Stimulated activated CD8-positive, alpha-beta memory T cell treated with anti-CD3 and anti-CD28 coated beads, Interleukin-15, amount 100 ng/mL, for 24 hours (primary cell): ENCODE data around the gene RPRD1B.

Source experiments
- DNase-seq: peaks from one replicate; pipeline ENCODE4 v3.0.0-alpha.2; 2020; ENCODE audit warnings: low read depth

Gene RPRD1B

DNA sequence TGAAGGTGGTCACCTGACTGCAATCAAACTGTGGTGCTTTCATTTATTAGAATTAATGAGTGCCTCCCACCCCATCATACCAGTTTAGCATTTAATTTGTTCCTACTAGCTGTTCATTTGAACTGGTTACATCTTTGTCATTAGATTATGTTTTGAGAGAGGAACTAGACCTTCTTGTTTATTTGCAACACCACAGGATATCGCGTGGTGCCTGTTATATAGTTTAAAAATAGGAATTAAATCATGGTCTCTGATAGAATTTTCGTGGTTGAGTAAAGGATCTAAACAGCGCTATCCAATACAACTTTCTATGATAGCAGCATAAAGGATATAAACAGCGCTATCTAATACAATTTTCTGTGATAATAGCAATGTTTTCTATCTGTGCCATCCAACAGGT lies 2.8 kb downstream of the RPRD1B start:
- no peak for DNase-seq

GRCh38 chr20:38040276-38040675 lies 6.7 kb downstream of the RPRD1B start:
- DNase-seq: no peak

- DNase-seq: no peak
These were observed 10.2 kb downstream of the RPRD1B start for GRCh38 chr20:38043512-38044300.

DNA sequence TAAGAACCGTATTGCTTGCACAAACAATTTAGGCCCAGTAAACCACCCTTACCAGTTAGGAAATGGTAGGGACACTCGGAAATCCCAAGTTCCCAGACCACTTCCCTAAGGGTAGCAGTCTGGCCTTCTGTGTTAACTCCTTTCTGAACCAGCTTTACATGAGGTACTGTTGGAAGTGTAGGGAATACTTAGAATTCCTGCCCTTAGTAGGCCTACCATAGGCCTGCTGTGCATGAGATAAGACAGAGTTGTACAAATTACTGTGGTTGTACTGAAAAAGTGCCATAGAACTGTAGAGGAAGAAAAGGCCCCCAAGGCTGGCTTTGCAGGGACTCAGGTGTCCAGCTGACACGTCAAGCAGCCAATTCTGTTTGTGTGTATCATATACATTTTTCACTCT lies 11.1 kb downstream of the RPRD1B start:
- DNase-seq: no peak

GRCh38 chr20:38046572-38046971 lies 13.0 kb downstream of the RPRD1B start:
- no peak for DNase-seq

DNA sequence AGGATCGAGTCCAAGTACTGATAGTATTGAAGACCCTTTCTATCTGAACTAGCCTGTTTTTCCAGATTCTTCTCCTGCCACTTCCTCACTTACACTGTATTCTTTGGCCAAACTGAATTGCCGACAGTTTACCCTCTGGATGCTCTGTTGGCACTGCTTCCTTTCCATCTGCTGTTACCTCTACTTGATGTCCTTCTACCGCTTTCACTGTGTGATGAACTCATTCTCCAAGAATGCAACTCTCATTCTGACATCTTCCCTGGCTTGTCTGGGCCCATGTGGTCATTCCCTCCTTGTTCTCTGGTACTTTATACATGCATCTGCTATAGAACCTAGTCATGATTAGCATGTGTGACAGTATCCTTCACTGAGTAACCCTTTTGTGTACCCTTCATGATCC lies 16.3 kb downstream of the RPRD1B start:
- DNase-seq: no peak

- DNase-seq: no peak
These were observed 17.1 kb downstream of the RPRD1B start for GRCh38 chr20:38050686-38051085.

DNA sequence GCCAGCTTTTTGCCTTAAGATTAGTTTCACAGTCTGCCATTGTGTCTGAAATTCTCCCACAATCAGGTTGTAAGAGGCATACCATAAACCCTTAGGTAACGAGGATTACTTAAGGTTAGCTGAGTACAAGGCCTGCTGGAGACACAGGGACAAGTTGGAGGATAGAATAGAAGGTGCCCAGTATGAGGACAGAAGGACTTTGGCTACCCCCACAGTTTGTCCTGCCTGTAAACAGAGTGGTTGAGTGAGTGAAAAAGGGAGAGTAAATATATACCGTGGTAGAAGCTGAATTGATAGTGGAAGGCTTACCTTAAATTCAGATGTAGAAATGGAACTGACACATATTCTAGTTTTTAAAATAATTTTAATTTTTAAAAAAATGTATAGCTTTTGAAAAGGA lies 19.3 kb downstream of the RPRD1B start:
- DNase-seq: no peak

DNA sequence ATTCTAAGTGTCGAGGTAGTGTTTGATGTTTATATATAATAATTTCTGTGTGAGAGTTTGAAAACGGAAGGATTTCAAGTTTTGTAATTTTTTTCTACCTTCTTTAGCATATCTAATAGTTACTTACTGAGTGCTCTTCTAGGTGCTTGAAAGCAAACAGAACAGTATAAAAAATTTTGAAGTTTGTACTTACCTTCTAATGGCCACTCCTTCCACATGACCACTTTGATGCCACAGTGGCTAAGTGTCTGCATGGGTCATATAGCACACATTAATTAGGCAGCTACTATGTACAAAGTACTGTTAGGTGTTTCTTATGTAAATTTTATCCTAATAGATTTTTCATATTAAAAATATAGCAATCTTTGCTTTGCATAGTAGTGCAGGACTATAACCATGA lies 21.1 kb downstream of the RPRD1B start:
- DNase-seq: no peak

DNA sequence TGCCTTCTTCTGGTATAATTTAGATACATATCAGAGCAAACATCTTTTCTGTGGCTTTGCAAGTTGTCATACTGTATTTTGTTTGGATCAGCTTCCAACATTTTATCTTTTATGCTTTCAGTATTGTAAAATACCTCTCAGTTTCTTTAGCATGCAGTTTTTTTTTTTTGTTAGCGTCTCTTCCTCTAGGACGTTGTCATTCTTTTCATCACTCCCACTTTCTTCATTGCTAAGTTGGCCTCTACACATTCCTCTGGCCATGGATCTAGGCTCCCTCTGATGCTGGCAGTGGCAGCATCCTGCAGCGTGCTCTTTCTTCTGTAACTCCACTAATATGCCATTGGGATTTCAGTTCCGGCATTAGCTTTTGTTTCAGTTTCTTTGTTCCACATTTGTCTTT lies 21.7 kb downstream of the RPRD1B start:
- DNase-seq: no peak

GRCh38 chr20:38055848-38056247 lies 22.3 kb downstream of the RPRD1B start:
- no peak for DNase-seq

GRCh38 chr20:38057351-38057972 lies 23.9 kb downstream of the RPRD1B start:
- DNase-seq: peak; percentile 49

DNA sequence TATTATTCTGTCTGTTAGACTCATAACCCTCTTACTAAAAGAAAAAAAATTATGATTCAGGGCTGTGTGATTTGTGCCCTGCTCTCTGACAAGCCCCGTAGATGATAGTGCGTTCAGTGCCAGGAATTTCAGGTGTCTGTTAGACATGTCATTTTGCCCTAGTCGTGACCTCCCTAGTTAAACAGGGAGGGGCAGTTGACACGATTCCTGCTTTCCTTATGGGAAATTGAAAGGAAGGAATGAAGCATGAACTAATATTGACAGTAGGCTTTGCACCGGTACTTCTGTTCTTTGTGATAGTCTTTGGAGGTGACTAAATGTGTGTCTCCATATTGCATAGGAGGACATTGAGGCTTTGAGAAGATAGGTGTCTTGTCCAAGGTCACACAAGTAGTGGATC lies 26.3 kb downstream of the RPRD1B start:
- no peak for DNase-seq

GRCh38 chr20:38060536-38060935 lies 27.0 kb downstream of the RPRD1B start:
- DNase-seq: no peak

- DNase-seq: no peak
These were observed 27.6 kb downstream of the RPRD1B start for GRCh38 chr20:38061109-38061508.

- DNase-seq: no peak
These were observed 29.3 kb downstream of the RPRD1B start for GRCh38 chr20:38062890-38063289.

- no peak for DNase-seq
These were observed 30.5 kb downstream of the RPRD1B start for GRCh38 chr20:38063911-38064530.

- DNase-seq: no peak
These were observed 32.3 kb downstream of the RPRD1B start for GRCh38 chr20:38065764-38066375.

DNA sequence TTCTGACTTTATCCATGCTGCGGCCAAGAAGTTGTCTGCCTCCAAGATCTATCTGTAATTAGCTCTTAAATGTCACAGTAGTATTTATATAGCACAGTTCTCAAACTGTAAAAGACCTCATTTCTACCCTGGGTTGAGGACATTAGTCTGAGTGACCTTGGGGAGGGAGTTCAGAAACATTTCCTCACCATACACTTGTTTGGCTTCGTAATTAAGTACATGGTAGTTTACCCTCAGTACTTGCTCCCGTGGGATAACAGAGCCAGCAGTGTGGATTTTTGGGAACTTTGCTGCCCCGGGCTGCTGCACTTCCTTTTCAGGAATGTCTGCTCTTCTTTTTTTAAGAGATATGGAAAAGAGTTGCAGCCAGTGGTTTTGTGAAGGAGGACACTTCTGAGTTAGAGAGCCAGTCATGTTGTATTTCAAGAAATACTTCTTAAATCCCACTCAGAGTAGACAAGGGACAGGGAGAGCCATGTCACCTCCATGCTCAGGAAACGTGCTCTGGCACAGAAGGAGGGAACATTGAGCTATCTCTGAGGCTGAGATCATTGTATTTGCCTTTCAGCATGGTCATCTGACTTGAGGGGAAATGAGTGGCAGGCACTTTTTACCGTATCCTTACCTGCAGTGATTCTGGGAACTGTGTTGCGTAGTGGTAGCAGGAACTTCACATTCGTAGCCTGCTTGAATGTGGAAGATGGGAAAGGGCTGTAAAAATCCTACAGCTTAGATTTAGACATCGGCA lies 33.6 kb downstream of the RPRD1B start:
- no peak for DNase-seq

DNA sequence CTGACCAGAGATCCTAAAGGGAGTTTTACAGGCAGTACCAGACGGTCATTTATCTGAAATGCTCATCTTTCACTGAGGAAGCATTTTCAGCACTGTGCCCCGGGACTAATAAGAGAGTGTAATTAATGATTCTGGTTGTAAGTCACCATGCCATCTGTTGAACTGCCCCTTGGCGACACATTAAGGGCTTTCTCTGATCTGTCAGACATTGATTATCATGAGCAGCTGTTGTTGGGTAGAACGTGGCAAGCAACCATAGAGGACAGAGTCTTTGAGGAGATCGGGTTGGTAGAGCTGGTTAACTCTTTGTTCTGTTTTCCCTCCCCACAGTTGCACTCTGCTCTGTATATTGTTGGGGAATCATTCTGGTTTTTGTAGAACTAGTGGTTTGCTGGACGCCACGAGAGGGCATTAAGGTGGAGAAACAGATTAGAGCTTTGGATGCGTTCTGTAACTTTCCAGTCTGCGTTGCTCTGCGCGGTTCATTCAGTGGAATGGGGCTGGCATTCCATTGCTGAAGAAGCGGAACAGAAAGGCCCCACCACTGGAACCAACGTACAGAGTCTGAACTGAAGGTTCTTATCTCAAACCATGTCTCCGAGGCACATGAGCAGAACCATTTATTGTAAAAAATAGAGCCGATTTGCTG lies 34.3 kb downstream of the RPRD1B start:
- no peak for DNase-seq

- DNase-seq: no peak
These were observed 39.4 kb downstream of the RPRD1B start for GRCh38 chr20:38072898-38073297.
